ENCODE measurements around the gene PIM1.

Gene PIM1

GRCh38 chr6:37175332-37176267 is 5.6 kb downstream of the PIM1 start:
- no peak overlapping the region for H3K23ac ChIP-seq (ENCODE audit: low read depth, low read length, poor library complexity)
- no peak overlapping the region for H3K4me3 ChIP-seq (ENCODE audit: low read length in 2 of 2)
- no peaks in the 10 kb centered on the region for H3K27me3 ChIP-seq (ENCODE audit: control insufficient read depth in 3 of 3, insufficient read depth in 3 of 3, low read depth in 1 of 3, low read length in 3 of 3)
- H2AK5ac ChIP-seq (ENCODE audit: low read depth, low read length) = no peak overlapping the region
- no peak overlapping the region for H3K4ac ChIP-seq (ENCODE audit: low read length)
- H3K14ac ChIP-seq (ENCODE audit: low read length) = no peak overlapping the region
- no peak overlapping the region for H2AFZ ChIP-seq (ENCODE audit: low read length)
- no peak overlapping the region for H3K4me2 ChIP-seq (ENCODE audit: insufficient read depth, low read length, poor library complexity, severe bottlenecking)
- no peak overlapping the region for H2BK120ac ChIP-seq (ENCODE audit: low read depth, low read length)
- DNase-seq (ENCODE audit: low spot score) = no peak
- no peaks in the 10 kb centered on the region for H3K9me3 ChIP-seq (replicated peaks in 1 of 2; ENCODE audit: control insufficient read depth in 2 of 2, insufficient read depth in 1 of 2, low read depth in 1 of 2, low read length in 2 of 2)
- peaks cover 21 to 35% of the 10 kb centered on the region in 2 donors for H3K36me3 ChIP-seq (replicated peaks in 1 of 2; ENCODE audit: control insufficient read depth in 2 of 2, insufficient read depth in 2 of 2, low read length in 2 of 2)
- no peak overlapping the region for H3K27ac ChIP-seq (replicated peaks; ENCODE audit: low read length)
- H2BK15ac ChIP-seq (ENCODE audit: low read length) = no peak overlapping the region
- no peak overlapping the region for H3K9ac ChIP-seq (ENCODE audit: low read depth, low read length, poor library complexity)
- H4K91ac ChIP-seq (ENCODE audit: low read depth, low read length, poor library complexity) = no peak overlapping the region
- H2BK5ac ChIP-seq (ENCODE audit: low read length) = no peak overlapping the region
- no peak overlapping the region for H3K18ac ChIP-seq (ENCODE audit: low read length)
- peaks cover 3 to 11% of the 10 kb centered on the region in 2 donors for H3K4me1 ChIP-seq (ENCODE audit: control insufficient read depth in 2 of 2, insufficient read depth in 1 of 2, low read depth in 1 of 2, low read length in 2 of 2)
- H4K8ac ChIP-seq (ENCODE audit: low read depth, low read length) = no peak overlapping the region
- no peak overlapping the region for H2BK12ac ChIP-seq (ENCODE audit: low read length)
- no CpG with 5 or more reads among the region's 18 CpGs for WGBS, 2 donors (ENCODE audit: extremely low coverage in 2 of 2, insufficient read length in 2 of 2, insufficient replicate concordance in 1 of 2)
- no peaks in the 10 kb centered on the region for H3K79me1 ChIP-seq (ENCODE audit: low read depth, low read length)

GRCh38 chr6:37176268-37177076 is 6.5 kb downstream of the PIM1 start:
- no peak overlapping the region for H3K18ac ChIP-seq (ENCODE audit: low read length)
- H3K27me3 ChIP-seq (ENCODE audit: control insufficient read depth in 3 of 3, insufficient read depth in 3 of 3, low read depth in 1 of 3, low read length in 3 of 3) = no peaks in the 10 kb centered on the region
- WGBS, 2 donors (ENCODE audit: extremely low coverage in 2 of 2, insufficient read length in 2 of 2, insufficient replicate concordance in 1 of 2) = no CpG with 5 or more reads among the region's 15 CpGs
- no peak overlapping the region for H4K91ac ChIP-seq (ENCODE audit: low read depth, low read length, poor library complexity)
- H3K4me1 ChIP-seq (ENCODE audit: control insufficient read depth in 2 of 2, insufficient read depth in 1 of 2, low read depth in 1 of 2, low read length in 2 of 2) = peaks cover 3 to 9% of the 10 kb centered on the region in 2 donors
- H3K4me2 ChIP-seq (ENCODE audit: insufficient read depth, low read length, poor library complexity, severe bottlenecking) = no peak overlapping the region
- DNase-seq (ENCODE audit: low spot score) = no peak
- no peak overlapping the region for H3K4me3 ChIP-seq (ENCODE audit: low read length in 2 of 2)
- H3K4ac ChIP-seq (ENCODE audit: low read length) = no peak overlapping the region
- no peak overlapping the region for H3K23ac ChIP-seq (ENCODE audit: low read depth, low read length, poor library complexity)
- H2AK5ac ChIP-seq (ENCODE audit: low read depth, low read length) = no peak overlapping the region
- no peak overlapping the region for H2BK15ac ChIP-seq (ENCODE audit: low read length)
- H2BK5ac ChIP-seq (ENCODE audit: low read length) = no peak overlapping the region
- H3K9ac ChIP-seq (ENCODE audit: low read depth, low read length, poor library complexity) = no peak overlapping the region
- H3K27ac ChIP-seq (replicated peaks; ENCODE audit: low read length) = no peak overlapping the region
- H2BK12ac ChIP-seq (ENCODE audit: low read length) = no peak overlapping the region
- no peak overlapping the region for H4K8ac ChIP-seq (ENCODE audit: low read depth, low read length)
- no peaks in the 10 kb centered on the region for H3K9me3 ChIP-seq (replicated peaks in 1 of 2; ENCODE audit: control insufficient read depth in 2 of 2, insufficient read depth in 1 of 2, low read depth in 1 of 2, low read length in 2 of 2)
- H3K36me3 ChIP-seq (replicated peaks in 1 of 2; ENCODE audit: control insufficient read depth in 2 of 2, insufficient read depth in 2 of 2, low read length in 2 of 2) = peaks cover 21 to 35% of the 10 kb centered on the region in 2 donors
- no peak overlapping the region for H2AFZ ChIP-seq (ENCODE audit: low read length)
- no peak overlapping the region for H2BK120ac ChIP-seq (ENCODE audit: low read depth, low read length)
- H3K79me1 ChIP-seq (ENCODE audit: low read depth, low read length) = no peaks in the 10 kb centered on the region
- no peak overlapping the region for H3K14ac ChIP-seq (ENCODE audit: low read length)

- no peak overlapping the region for H3K4ac ChIP-seq (ENCODE audit: low read length)
- H3K9me3 ChIP-seq (replicated peaks in 1 of 2; ENCODE audit: control insufficient read depth in 2 of 2, insufficient read depth in 1 of 2, low read depth in 1 of 2, low read length in 2 of 2) = no peaks in the 10 kb centered on the region
- peaks cover 2 to 4% of the 10 kb centered on the region in 2 donors for H3K4me1 ChIP-seq (ENCODE audit: control insufficient read depth in 2 of 2, insufficient read depth in 1 of 2, low read depth in 1 of 2, low read length in 2 of 2)
- H2BK120ac ChIP-seq (ENCODE audit: low read depth, low read length) = no peak overlapping the region
- H3K27me3 ChIP-seq (ENCODE audit: control insufficient read depth in 3 of 3, insufficient read depth in 3 of 3, low read depth in 1 of 3, low read length in 3 of 3) = no peaks in the 10 kb centered on the region
- no peak overlapping the region for H2AFZ ChIP-seq (ENCODE audit: low read length)
- no peak overlapping the region for H2BK5ac ChIP-seq (ENCODE audit: low read length)
- H3K14ac ChIP-seq (ENCODE audit: low read length) = no peak overlapping the region
- H3K18ac ChIP-seq (ENCODE audit: low read length) = no peak overlapping the region
- H3K27ac ChIP-seq (replicated peaks; ENCODE audit: low read length) = no peak overlapping the region
- no peak for DNase-seq (ENCODE audit: low spot score)
- no CpG with 5 or more reads among the region's 10 CpGs for WGBS, 2 donors (ENCODE audit: extremely low coverage in 2 of 2, insufficient read length in 2 of 2, insufficient replicate concordance in 1 of 2)
- H3K36me3 ChIP-seq (replicated peaks in 1 of 2; ENCODE audit: control insufficient read depth in 2 of 2, insufficient read depth in 2 of 2, low read length in 2 of 2) = peaks cover 21 to 34% of the 10 kb centered on the region in 2 donors
- no peaks in the 10 kb centered on the region for H3K79me1 ChIP-seq (ENCODE audit: low read depth, low read length)
- no peak overlapping the region for H3K9ac ChIP-seq (ENCODE audit: low read depth, low read length, poor library complexity)
- H4K8ac ChIP-seq (ENCODE audit: low read depth, low read length) = no peak overlapping the region
- H3K4me2 ChIP-seq (ENCODE audit: insufficient read depth, low read length, poor library complexity, severe bottlenecking) = no peak overlapping the region
- H2BK15ac ChIP-seq (ENCODE audit: low read length) = no peak overlapping the region
- no peak overlapping the region for H2AK5ac ChIP-seq (ENCODE audit: low read depth, low read length)
- H3K4me3 ChIP-seq (ENCODE audit: low read length in 2 of 2) = no peak overlapping the region
- no peak overlapping the region for H3K23ac ChIP-seq (ENCODE audit: low read depth, low read length, poor library complexity)
- no peak overlapping the region for H4K91ac ChIP-seq (ENCODE audit: low read depth, low read length, poor library complexity)
- no peak overlapping the region for H2BK12ac ChIP-seq (ENCODE audit: low read length)
Measured at GRCh38 chr6:37177077-37177934, 7.4 kb downstream of the PIM1 start.

All from neuronal stem cell (in vitro differentiated cells).